GM23338 (cell line): ENCODE measurements around the gene AOC3. TPM values are rescaled to one million over a fixed set of nuclear protein-coding genes. Genes with fewer than 3 reads are reported as not detected.

Experiments
- ATAC-seq: fragments of 200-7000 bp; cut with Tn5 transposase; 3 replicates; pipeline ENCODE4 v1.9.1; 2020
- DNase-seq: peaks from one replicate; pipeline ENCODE4 v3.0.0-alpha.2; 2015; ENCODE audit warnings: low spot score
- H2AFZ ChIP-seq: fragments of 200-600 bp; sonication (generic); 2 replicates; pipeline ENCODE4 v1.8.0; 2016; ENCODE audit warnings: antibody characterized with exemption, mild to moderate bottlenecking, moderate library complexity
- H3F3A ChIP-seq: fragments of 200-600 bp; sonication (generic); replicated peaks from 2 replicates; pipeline ENCODE4 v1.8.0; 2017; ENCODE audit warnings: antibody characterized with exemption, mixed run types, low read depth
- H3K27ac ChIP-seq: fragments of 200-600 bp; sonication (generic); 2 replicates; pipeline ENCODE4 v1.6.1; 2016; ENCODE audit warnings: low read depth
- H3K27me3 ChIP-seq: fragments of 200-600 bp; sonication (generic); 2 replicates; pipeline ENCODE4 v1.8.0; 2016; ENCODE audit warnings: mild to moderate bottlenecking, mixed run types, moderate library complexity; ENCODE audit not compliant: insufficient read depth
- H3K36me3 ChIP-seq: fragments of 200-600 bp; sonication (generic); 2 replicates; pipeline ENCODE4 v1.8.0; 2016; ENCODE audit warnings: mild to moderate bottlenecking; ENCODE audit not compliant: insufficient read depth
- H3K4me1 ChIP-seq: fragments of 200-600 bp; sonication (generic); 2 replicates; pipeline ENCODE4 v1.8.0; 2016; ENCODE audit warnings: mild to moderate bottlenecking, moderate library complexity; ENCODE audit not compliant: insufficient read depth
- H3K4me2 ChIP-seq: fragments of 200-600 bp; sonication (generic); 2 replicates; pipeline ENCODE4 v1.7.1; 2017; ENCODE audit warnings: mixed run types
- H3K4me3 ChIP-seq: fragments of 200-600 bp; sonication (generic); 2 replicates; pipeline ENCODE4 v1.6.1; 2016; ENCODE audit warnings: mixed run types
- H3K79me2 ChIP-seq: fragments of 200-600 bp; sonication (generic); replicated peaks from 2 replicates; pipeline ENCODE4 v1.8.0; 2017; ENCODE audit warnings: mild to moderate bottlenecking; ENCODE audit not compliant: insufficient read depth
- H3K9me2 ChIP-seq: fragments of 200-600 bp; sonication (generic); 2 replicates; pipeline ENCODE4 v1.8.0; 2017; ENCODE audit not compliant: insufficient read depth
- H4K20me1 ChIP-seq: fragments of 200-600 bp; sonication (generic); replicated peaks from 2 replicates; pipeline ENCODE4 v1.8.0; 2017; ENCODE audit warnings: mild to moderate bottlenecking; ENCODE audit not compliant: insufficient read depth
- H3K27ac Mint-ChIP-seq: 2 replicates; pipeline ENCODE4 v1.8.0; 2020; ENCODE audit warnings: inconsistent platforms, mild to moderate bottlenecking, moderate library complexity, mixed read lengths
- H3K27me3 Mint-ChIP-seq: 3 replicates; pipeline ENCODE4 v1.8.0; 2022; ENCODE audit warnings: low read depth, mild to moderate bottlenecking, moderate library complexity, mixed read lengths, inconsistent platforms; ENCODE audit not compliant: insufficient read depth, poor library complexity
- H3K36me3 Mint-ChIP-seq: 3 replicates; pipeline ENCODE4 v1.8.0; 2021; ENCODE audit warnings: low read depth, mild to moderate bottlenecking, inconsistent platforms, moderate library complexity, mixed read lengths
- H3K4me1 Mint-ChIP-seq: 3 replicates; pipeline ENCODE4 v1.8.0; 2020; ENCODE audit warnings: mild to moderate bottlenecking, inconsistent platforms, mixed read lengths
- H3K4me3 Mint-ChIP-seq: 3 replicates; pipeline ENCODE4 v1.8.0; 2021; ENCODE audit warnings: moderate library complexity, mild to moderate bottlenecking, inconsistent platforms, mixed read lengths
- H3K9me3 Mint-ChIP-seq: 3 replicates; pipeline ENCODE4 v1.8.0; 2020; ENCODE audit warnings: moderate library complexity, mild to moderate bottlenecking, inconsistent platforms, mixed read lengths
- CREB1 ChIP-seq: fragments of 250-450 bp; sonication (Bioruptor Pico); IDR thresholded peaks from 2 replicates; pipeline ENCODE4 v1.5.0; 2020; ENCODE audit warnings: low read depth, mild to moderate bottlenecking, moderate library complexity
- EZH2 ChIP-seq: fragments of 200-600 bp; sonication (generic); IDR thresholded peaks from one replicate; pipeline ENCODE4 v1.8.0; 2017; ENCODE audit warnings: antibody characterized with exemption, mild to moderate bottlenecking, low read depth; ENCODE audit not compliant: unreplicated experiment
- EZH2phosphoT487 ChIP-seq: fragments of 200-600 bp; sonication (generic); IDR thresholded peaks from one replicate; pipeline ENCODE4 v1.8.1; 2018; ENCODE audit warnings: antibody characterized with exemption; ENCODE audit not compliant: unreplicated experiment
- JUNB ChIP-seq: IDR thresholded peaks from one replicate; pipeline ENCODE4 v1.6.1; 2016; ENCODE audit warnings: antibody characterized with exemption; ENCODE audit not compliant: unreplicated experiment
- NANOG ChIP-seq: IDR thresholded peaks from 2 replicates; pipeline ENCODE4 v1.6.1; 2016; ENCODE audit warnings: antibody characterized with exemption, borderline replicate concordance
- ZNF114 ChIP-seq: fragments of 250-450 bp; sonication (Bioruptor Pico); IDR thresholded peaks from 2 replicates; pipeline ENCODE4 v1.5.0; 2020; ENCODE audit warnings: mild to moderate bottlenecking, moderate library complexity
- ZNF331 ChIP-seq: fragments of 250-450 bp; sonication (Bioruptor Pico); IDR thresholded peaks from 2 replicates; pipeline ENCODE4 v1.5.0; 2020; ENCODE audit warnings: low read depth, mild to moderate bottlenecking, moderate library complexity
- polyA plus RNA-seq: library from polyadenylated mRNA; unstranded; fragments of >200 nt; fragmentation: Nextera tagmentation; extraction: Ambion mirVana; gene quantifications from 2 replicates; pipeline ENCODE4 v1.2.1, GENCODE V29; 2016
- total RNA-seq: library from RNA; depleted of rRNA; stranded (reverse); fragments of >200 nt; shearing (Covaris generic); gene quantifications from 2 replicates; pipeline ENCODE4 v1.2.3, GENCODE V29; 2014
- TF ChIP-seq, protein P1 (sequence below), 2 experiments: fragments of 200-600 bp in 1 of 2; sonication (generic) in 1 of 2; conservative IDR thresholded peaks; 2 replicates each; pipeline versions ENCODE4 v1.5.1 to v1.6.1; 2016 to 2017; ENCODE audit warnings: antibody characterized with exemption in 2 of 2, low read depth in 2 of 2, mild to moderate bottlenecking in 2 of 2, moderate library complexity in 1 of 2
- TF ChIP-seq, protein P2 (sequence below): IDR thresholded peaks from 2 replicates; pipeline ENCODE4 v1.6.1; 2016; ENCODE audit warnings: antibody characterized with exemption
- TF ChIP-seq, protein P3 (sequence below): fragments of 250-450 bp; sonication (Bioruptor Pico); IDR thresholded peaks from 2 replicates; pipeline ENCODE4 v1.5.0; 2020; ENCODE audit warnings: mild to moderate bottlenecking, moderate library complexity

Gene AOC3
- total and polyA plus RNA-seq, 2 experiments from 2014 or later: 1.4 to 1.7 TPM

DNA sequence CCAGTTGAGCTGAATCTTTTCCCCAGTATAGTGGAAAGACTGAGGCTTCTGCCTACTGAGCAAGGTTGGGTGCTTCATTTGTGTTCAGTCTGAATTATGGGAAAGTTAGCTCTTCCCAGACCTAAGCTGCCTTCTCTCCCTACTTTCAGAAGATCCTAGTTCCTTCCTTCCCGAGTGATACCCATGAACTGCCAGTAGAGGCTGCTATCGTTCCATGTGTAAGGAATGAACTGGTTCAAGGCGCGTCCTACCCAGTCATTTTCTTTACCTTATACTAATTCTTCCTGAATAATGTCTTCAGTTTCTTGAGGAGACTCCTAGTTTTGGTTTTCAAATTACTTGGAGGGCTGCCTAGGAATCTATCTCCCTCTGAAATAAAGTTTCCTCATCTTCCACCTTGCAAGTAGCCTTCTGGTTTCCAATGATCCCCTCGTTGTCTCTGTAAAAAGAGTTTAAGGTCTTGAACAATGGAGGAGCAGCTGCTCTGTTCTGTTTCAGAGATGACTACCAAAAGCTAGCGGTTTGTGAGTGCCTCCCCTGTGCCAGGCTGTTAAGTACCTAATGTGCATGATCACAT is 7.6 kb upstream of the AOC3 start:
- no peaks in the 10 kb centered on the region for H3K9me2 ChIP-seq
- TF ChIP-seq JUNB: no peak
- TF ChIP-seq, protein P1, sequence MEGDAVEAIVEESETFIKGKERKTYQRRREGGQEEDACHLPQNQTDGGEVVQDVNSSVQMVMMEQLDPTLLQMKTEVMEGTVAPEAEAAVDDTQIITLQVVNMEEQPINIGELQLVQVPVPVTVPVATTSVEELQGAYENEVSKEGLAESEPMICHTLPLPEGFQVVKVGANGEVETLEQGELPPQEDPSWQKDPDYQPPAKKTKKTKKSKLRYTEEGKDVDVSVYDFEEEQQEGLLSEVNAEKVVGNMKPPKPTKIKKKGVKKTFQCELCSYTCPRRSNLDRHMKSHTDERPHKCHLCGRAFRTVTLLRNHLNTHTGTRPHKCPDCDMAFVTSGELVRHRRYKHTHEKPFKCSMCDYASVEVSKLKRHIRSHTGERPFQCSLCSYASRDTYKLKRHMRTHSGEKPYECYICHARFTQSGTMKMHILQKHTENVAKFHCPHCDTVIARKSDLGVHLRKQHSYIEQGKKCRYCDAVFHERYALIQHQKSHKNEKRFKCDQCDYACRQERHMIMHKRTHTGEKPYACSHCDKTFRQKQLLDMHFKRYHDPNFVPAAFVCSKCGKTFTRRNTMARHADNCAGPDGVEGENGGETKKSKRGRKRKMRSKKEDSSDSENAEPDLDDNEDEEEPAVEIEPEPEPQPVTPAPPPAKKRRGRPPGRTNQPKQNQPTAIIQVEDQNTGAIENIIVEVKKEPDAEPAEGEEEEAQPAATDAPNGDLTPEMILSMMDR (conservative IDR thresholded peaks at IDR 0.05; ENCODE audit: low read depth in 2 of 2): peak; percentile 90 to 96
- peak; percentile 80 for DNase-seq
- peaks cover 29% of the 10 kb centered on the region for H4K20me1 ChIP-seq
- no peak overlapping the region for H3K27ac Mint-ChIP-seq
- H3F3A ChIP-seq: peaks cover 29% of the 10 kb centered on the region
- H3K4me3 ChIP-seq: no peak overlapping the region
- H3K9me3 Mint-ChIP-seq: no peaks in the 10 kb centered on the region; the same call in 2 of the 3 replicates
- peaks cover 75% of the 10 kb centered on the region for H3K36me3 Mint-ChIP-seq
- H3K4me3 Mint-ChIP-seq: no peak overlapping the region
- no peaks in the 10 kb centered on the region for H3K27me3 ChIP-seq
- ATAC-seq: peak; percentile 78
- no peak overlapping the region for H3K27ac ChIP-seq
- peaks cover 48% of the 10 kb centered on the region for H3K36me3 ChIP-seq
- H3K27me3 Mint-ChIP-seq: peaks cover 7% of the 10 kb centered on the region
- no peaks in the 10 kb centered on the region for H3K79me2 ChIP-seq
- peaks cover 3% of the 10 kb centered on the region; the same call in 1 of the 3 replicates for H3K4me1 Mint-ChIP-seq
- no peak overlapping the region for H2AFZ ChIP-seq
- no peaks in the 10 kb centered on the region for H3K4me1 ChIP-seq
- no peak overlapping the region for H3K4me2 ChIP-seq

DNA sequence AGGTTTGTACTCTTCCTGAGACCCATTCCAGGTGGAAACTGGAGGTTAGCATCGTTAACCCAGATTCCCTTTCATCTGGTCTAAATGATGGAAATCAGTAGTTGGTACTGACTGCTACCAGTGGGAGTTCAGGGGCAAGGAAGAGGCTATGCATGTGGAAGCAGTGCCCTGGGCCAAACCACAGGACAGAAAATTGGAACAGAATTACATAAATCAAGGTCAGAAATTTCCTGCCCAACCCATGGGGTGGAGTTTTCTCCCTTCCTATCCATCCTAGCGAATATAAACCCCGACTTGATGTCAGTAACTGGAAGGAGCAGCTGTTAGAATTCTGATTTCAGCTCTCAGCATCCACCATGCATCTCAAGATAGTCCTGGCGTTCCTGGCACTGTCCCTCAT is 6.7 kb upstream of the AOC3 start, which contains the start of gene AOC2:
TSS of gene AOC2 (plus strand) at position 310 of the 400 bp plus-strand sequence. CDS start at position 357, 47 bp downstream.
- DNase-seq: no peak
- Mint-ChIP-seq H3K27me3 (peaks cover 7% of the 10 kb centered on the region), H3K9me3 (no peaks in the 10 kb centered on the region; the same call in 2 of the 3 replicates), H3K4me3 (no peak within 1 kb of the TSS), H3K27ac (no peak within 1 kb of the TSS), H3K4me1 (peaks cover 3% of the 10 kb centered on the region; the same call in 1 of the 3 replicates), H3K36me3 (peaks cover 67% of the 10 kb centered on the region)
- no peak for ATAC-seq
- H3K4me1 ChIP-seq: no peaks in the 10 kb centered on the region
- peaks cover 22% of the 10 kb centered on the region for H3F3A ChIP-seq
- no peak within 1 kb of the TSS for H3K4me3 ChIP-seq
- no peak within 1 kb of the TSS for H2AFZ ChIP-seq
- H3K79me2 ChIP-seq: no peaks in the 10 kb centered on the region
- H3K27ac ChIP-seq: no peak within 1 kb of the TSS
- H3K27me3 ChIP-seq: no peaks in the 10 kb centered on the region
- no peaks in the 10 kb centered on the region for H3K9me2 ChIP-seq
- H3K36me3 ChIP-seq: peaks cover 40% of the 10 kb centered on the region
- no peak within 1 kb of the TSS for H3K4me2 ChIP-seq
- H4K20me1 ChIP-seq: peaks cover 22% of the 10 kb centered on the region
- TF ChIP-seq, protein P1 (conservative IDR thresholded peaks at IDR 0.05; ENCODE audit: low read depth in 2 of 2): no peak
- TF ChIP-seq, protein P2, sequence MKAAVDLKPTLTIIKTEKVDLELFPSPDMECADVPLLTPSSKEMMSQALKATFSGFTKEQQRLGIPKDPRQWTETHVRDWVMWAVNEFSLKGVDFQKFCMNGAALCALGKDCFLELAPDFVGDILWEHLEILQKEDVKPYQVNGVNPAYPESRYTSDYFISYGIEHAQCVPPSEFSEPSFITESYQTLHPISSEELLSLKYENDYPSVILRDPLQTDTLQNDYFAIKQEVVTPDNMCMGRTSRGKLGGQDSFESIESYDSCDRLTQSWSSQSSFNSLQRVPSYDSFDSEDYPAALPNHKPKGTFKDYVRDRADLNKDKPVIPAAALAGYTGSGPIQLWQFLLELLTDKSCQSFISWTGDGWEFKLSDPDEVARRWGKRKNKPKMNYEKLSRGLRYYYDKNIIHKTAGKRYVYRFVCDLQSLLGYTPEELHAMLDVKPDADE: no peak
- TF ChIP-seq NANOG (no peak), EZH2 (no peak), CREB1 (no peak), EZH2phosphoT487 (no peak), ZNF114 (no peak), ZNF331 (CRISPR knock-in tag) (no peak)
- TF ChIP-seq, protein P3, sequence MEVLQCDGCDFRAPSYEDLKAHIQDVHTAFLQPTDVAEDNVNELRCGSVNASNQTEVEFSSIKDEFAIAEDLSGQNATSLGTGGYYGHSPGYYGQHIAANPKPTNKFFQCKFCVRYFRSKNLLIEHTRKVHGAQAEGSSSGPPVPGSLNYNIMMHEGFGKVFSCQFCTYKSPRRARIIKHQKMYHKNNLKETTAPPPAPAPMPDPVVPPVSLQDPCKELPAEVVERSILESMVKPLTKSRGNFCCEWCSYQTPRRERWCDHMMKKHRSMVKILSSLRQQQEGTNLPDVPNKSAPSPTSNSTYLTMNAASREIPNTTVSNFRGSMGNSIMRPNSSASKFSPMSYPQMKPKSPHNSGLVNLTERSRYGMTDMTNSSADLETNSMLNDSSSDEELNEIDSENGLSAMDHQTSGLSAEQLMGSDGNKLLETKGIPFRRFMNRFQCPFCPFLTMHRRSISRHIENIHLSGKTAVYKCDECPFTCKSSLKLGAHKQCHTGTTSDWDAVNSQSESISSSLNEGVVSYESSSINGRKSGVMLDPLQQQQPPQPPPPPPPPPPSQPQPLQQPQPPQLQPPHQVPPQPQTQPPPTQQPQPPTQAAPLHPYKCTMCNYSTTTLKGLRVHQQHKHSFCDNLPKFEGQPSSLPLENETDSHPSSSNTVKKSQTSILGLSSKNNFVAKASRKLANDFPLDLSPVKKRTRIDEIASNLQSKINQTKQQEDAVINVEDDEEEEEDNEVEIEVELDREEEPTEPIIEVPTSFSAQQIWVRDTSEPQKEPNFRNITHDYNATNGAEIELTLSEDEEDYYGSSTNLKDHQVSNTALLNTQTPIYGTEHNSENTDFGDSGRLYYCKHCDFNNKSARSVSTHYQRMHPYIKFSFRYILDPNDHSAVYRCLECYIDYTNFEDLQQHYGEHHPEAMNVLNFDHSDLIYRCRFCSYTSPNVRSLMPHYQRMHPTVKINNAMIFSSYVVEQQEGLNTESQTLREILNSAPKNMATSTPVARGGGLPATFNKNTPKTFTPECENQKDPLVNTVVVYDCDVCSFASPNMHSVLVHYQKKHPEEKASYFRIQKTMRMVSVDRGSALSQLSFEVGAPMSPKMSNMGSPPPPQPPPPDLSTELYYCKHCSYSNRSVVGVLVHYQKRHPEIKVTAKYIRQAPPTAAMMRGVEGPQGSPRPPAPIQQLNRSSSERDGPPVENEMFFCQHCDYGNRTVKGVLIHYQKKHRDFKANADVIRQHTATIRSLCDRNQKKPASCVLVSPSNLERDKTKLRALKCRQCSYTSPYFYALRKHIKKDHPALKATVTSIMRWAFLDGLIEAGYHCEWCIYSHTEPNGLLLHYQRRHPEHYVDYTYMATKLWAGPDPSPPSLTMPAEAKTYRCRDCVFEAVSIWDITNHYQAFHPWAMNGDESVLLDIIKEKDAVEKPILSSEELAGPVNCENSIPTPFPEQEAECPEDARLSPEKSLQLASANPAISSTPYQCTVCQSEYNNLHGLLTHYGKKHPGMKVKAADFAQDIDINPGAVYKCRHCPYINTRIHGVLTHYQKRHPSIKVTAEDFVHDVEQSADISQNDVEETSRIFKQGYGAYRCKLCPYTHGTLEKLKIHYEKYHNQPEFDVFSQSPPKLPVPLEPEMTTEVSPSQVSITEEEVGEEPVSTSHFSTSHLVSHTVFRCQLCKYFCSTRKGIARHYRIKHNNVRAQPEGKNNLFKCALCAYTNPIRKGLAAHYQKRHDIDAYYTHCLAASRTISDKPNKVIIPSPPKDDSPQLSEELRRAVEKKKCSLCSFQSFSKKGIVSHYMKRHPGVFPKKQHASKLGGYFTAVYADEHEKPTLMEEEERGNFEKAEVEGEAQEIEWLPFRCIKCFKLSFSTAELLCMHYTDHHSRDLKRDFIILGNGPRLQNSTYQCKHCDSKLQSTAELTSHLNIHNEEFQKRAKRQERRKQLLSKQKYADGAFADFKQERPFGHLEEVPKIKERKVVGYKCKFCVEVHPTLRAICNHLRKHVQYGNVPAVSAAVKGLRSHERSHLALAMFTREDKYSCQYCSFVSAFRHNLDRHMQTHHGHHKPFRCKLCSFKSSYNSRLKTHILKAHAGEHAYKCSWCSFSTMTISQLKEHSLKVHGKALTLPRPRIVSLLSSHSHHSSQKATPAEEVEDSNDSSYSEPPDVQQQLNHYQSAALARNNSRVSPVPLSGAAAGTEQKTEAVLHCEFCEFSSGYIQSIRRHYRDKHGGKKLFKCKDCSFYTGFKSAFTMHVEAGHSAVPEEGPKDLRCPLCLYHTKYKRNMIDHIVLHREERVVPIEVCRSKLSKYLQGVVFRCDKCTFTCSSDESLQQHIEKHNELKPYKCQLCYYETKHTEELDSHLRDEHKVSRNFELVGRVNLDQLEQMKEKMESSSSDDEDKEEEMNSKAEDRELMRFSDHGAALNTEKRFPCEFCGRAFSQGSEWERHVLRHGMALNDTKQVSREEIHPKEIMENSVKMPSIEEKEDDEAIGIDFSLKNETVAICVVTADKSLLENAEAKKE (CRISPR knock-in tag): no peak
